Uterus (tissue), 2 donors: ENCODE results near the gene P2RY8.

ENCODE experiments used
- CTCF ChIP-seq, 4 experiments: fragments of 200-600 bp in 2 of 4; fragments of 450-650 bp in 2 of 4; sonication (generic) in 2 of 4; IDR thresholded peaks; one replicate each; pipeline ENCODE4 v1.5.1; 2016 to 2019; ENCODE audit warnings: antibody characterized with exemption in 4 of 4, mild to moderate bottlenecking in 2 of 4, moderate library complexity in 1 of 4
- POLR2A ChIP-seq, 2 donors: fragments of 450-650 bp; IDR thresholded peaks; one replicate each; pipeline ENCODE4 v1.6.1; 2016; ENCODE audit warnings: antibody characterized with exemption in 2 of 2, mild to moderate bottlenecking in 1 of 2, moderate library complexity in 1 of 2

DNA sequence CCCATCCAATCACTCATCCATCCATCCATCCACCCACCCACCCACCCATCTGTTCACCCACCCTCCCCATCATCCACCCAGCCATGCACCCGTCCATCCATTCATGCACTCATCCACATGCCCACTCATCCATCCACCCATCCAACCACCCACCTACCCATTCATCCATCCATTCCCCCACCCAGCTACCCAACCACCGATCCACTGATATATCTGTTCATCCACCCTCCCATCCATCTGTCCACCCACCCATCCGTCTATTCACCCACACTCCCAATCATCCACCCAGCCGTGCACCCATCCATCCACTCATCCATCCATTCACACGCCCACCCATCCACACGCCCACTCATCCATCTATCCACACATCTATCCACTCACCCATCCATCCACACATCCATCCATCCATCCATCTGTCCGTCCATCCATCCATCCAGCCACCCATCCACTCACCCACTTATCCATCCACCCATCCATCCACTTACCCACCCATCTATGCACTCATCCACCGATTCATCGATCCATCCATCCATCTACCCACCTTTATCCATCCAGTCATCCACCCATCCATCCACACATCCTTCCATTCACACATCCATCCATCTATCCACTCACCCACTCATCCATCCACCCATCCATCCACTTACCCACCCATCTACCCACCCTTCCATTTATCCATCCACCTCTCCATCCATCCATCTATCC lies 112.7 kb downstream of the P2RY8 start:
- TF ChIP-seq CTCF (IDR thresholded peaks at IDR 0.05) (no peak), POLR2A (IDR thresholded peaks at IDR 0.05) (no peak)
